SH-SY5Y (cell line): ENCODE measurements around the gene PTPRK.

ENCODE experiments used
- GATA2 ChIP-seq: IDR thresholded peaks from 2 replicates; pipeline ENCODE4 v1.6.1; 2011; ENCODE audit warnings: mild to moderate bottlenecking, low read depth, low read length
- GATA3 ChIP-seq: IDR thresholded peaks from 2 replicates; pipeline ENCODE4 v1.6.1; 2011; ENCODE audit warnings: low read depth, mild to moderate bottlenecking, low read length, moderate library complexity

DNA sequence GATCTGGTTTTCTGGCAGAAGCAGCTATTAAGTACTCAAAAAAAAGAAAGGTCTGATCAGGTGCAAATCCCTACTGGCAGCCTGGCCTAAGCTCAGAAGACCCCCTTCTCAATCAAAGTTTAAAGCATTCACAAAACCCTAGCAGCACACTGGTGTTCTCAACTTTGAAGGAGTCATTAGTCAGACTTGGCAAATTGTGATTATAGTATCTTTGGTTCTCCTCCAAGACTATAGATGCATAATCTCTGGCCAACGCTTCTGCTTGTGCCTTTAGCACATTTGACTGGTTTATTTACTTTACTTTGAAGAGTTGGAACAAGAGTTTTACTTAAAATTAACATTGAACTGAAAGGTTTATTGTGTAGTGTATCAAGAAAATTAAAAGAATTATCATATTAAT lies 248.9 kb downstream of the PTPRK start:
- TF ChIP-seq GATA2, result no peak
- no peak for TF ChIP-seq GATA3
